ENCODE data around the gene STX2.

Gene STX2

DNA sequence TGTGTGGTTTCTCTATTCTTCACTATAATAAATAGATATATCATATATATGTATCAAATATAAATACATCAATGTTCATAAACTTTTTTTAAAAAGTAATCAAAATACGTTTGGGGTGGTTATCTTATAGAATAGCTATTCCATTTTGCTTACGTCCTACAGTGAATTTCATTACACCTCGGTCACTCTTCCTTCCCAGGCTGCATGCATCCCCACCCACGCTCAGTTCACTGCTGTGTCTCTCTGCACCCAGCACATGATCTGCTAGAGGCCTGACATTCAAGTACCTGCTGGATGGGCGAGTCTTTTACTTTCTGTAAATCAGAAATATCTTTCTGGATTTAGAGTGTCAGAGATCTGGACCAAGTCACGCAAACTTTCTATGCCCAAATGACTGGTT is 3.6 kb downstream of the STX2 start:
- TF ChIP-seq JUND (IDR thresholded peaks at IDR 0.05; ENCODE audit: low read depth) = no peak
- no peak for DNase-seq (ENCODE audit: low read depth in 1 of 2, low spot score in 1 of 2)
- in situ Hi-C loops (cut with HindIII; ENCODE audit: low pct_unique_long_range_greater_than_20kb, low sequenced_read_pairs) = no loop called here

DNA sequence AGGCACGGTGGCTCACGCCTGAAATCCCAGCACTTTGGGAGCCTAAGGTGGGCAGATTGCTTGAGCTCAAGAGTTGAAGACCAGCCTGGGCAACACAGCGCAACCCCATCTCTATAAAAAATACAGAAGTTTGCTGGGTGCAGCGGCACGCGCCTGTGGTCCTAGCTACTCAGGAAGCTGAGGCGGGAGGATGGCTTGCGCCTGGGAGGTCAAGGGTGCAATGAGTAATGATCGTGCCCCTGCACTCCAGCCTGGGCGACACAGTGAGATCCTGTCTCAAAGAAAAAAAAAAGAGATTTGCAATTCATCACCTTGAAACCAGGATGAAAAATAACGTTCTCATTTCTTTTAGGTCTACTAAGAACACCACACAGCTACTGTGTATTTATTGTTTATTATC is 4.0 kb downstream of the STX2 start:
- TF ChIP-seq JUND (IDR thresholded peaks at IDR 0.05; ENCODE audit: low read depth) = no peak
- in situ Hi-C loops (cut with HindIII; ENCODE audit: low pct_unique_long_range_greater_than_20kb, low sequenced_read_pairs) = no loop called here
- no peak for DNase-seq (ENCODE audit: low read depth in 1 of 2, low spot score in 1 of 2)

DNA sequence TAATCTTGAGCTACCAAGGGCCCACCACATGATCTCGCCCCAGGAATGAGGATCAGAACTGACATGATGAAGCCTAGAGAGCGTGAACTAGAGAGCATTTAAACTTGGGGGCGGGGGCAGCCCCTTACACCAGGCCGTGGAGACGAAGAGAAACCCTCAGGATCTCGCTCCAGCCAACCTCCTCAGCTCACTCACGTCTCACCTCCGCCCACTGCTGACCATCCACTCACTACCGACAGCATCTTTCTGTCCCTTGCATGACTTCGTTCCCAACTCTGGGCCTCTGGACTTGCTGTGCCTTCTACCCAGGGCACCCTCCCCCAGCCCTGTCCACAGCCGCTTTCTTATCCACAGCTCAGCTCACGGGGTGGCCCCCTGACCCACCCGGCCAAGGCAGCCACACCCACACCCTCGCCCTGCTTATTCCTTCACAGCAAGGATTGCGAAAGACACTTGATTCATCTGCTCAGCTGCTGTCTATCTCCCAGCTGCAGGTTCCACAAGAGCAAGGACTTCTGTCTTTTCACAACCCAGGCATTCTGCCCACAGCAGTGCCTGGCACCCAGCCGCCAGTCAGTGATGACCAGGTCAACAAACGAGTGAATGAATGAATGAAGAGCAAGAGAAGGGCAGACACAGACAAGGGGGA is 6.4 kb downstream of the STX2 start:
- no peak for DNase-seq (ENCODE audit: low read depth in 1 of 2, low spot score in 1 of 2)
- TF ChIP-seq JUND (IDR thresholded peaks at IDR 0.05; ENCODE audit: low read depth) = no peak
- in situ Hi-C loops (cut with HindIII; ENCODE audit: low pct_unique_long_range_greater_than_20kb, low sequenced_read_pairs) = no loop called here

DNA sequence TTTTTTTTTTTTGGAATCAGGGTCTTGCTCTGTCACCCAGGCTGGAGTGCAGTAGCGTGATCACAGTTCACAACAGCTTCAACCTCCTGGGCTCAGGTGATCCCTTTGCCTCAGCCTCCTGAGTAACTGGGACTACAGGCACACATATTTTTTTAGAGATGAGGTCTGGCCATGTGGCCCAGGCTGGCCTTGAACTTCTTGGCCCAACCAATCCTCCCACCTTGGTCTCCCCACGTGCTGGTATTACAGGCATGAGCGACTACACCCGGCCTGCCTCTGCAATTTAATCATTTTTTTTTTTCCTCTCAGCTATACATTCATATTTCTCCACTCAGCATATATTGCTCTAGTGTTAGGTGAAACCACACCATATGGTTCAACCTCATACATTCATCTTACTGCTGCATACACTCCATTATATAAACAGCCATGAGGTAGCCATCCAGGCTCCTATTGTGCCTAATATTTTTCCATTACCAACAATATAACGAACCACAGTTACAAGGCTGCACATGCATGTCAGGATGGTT is 7.1 kb downstream of the STX2 start:
- in situ Hi-C loops (cut with HindIII; ENCODE audit: low pct_unique_long_range_greater_than_20kb, low sequenced_read_pairs) = no loop called here
- TF ChIP-seq JUND (IDR thresholded peaks at IDR 0.05; ENCODE audit: low read depth) = no peak

DNA sequence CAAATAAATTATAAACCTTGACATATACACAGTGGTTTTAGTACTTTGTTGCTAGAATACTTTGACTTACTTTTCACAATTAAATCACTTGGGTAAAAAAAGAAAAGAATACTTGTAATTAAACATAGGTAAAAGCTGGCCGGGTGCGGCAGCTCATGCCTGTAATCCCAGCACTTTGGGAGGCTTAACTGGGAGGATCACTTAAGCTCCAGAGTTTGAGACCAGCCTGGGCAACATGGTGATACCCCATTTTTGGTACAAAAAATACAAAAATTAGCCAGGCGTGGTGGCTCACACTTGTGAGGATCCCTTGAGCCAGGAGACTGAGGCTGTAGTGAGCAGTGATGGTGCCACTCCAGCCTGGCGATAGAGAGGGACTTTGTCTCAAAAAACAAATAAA is 7.8 kb downstream of the STX2 start:
- TF ChIP-seq JUND (IDR thresholded peaks at IDR 0.05; ENCODE audit: low read depth) = no peak
- no peak for DNase-seq (ENCODE audit: low read depth in 1 of 2, low spot score in 1 of 2)
- in situ Hi-C loops (cut with HindIII; ENCODE audit: low pct_unique_long_range_greater_than_20kb, low sequenced_read_pairs) = no loop called here

More for the DNA sequence above, 7.1 kb downstream of the STX2 start:
- no peak for DNase-seq (ENCODE audit: low read depth in 1 of 2, low spot score in 1 of 2)

DNA sequence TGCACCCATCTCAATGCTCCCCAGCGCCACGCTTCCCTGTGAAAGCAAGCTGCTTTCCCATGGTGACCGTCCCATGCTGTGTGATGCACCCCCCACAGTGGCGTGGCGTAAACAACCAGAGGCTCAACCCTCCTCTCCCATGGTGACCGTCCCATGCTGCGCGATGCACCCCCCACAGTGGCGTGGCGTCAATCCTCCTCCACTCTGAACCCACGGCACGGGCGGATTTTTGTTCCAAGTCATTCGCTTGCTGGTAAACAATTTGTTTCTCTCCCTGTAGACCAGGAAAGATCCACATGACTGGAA is 8.9 kb downstream of the STX2 start:
- in situ Hi-C loops (cut with HindIII; ENCODE audit: low pct_unique_long_range_greater_than_20kb, low sequenced_read_pairs) = no loop called here

DNA sequence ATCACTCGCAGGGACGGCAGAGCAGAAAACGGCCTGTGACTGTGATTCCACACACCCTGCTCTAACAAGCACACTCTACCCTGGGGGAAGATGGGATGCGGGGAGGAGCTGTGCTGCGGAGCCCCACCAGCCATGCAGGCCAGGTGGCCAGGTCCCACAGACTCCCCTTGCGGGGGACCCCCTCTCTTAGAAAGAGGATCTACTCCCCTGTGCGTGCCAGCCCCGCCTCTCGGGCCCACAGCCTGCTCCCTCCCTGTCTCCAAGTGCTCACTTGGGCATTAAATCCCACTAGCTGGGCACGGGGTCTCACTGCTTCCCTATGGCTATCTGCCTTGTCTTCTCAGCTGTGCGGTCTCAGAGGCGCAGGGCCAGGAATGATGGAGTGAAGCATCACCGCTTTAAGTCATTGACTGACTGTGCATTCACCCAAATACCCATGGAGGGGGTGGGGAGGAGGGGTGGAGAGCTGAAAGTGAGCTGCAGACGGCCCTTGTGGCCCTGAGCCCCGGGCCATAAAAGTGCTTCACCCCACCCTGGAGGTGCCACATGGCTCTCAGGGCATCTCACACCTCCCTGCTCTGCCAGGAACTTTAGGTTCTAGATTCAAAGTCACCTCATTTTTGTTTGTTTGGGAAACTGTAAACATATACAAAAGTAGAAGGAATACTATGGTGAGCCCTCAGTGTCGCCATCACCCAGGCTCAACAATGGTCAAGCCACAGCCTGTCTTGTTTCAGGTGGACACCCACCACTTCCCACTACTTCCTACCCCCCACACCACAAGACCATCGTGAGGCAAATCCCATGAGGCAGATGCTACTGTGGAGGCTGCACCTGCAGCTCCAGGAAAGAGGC is 9.4 kb downstream of the STX2 start:
- in situ Hi-C loops (cut with HindIII; ENCODE audit: low pct_unique_long_range_greater_than_20kb, low sequenced_read_pairs) = no loop called here
- TF ChIP-seq JUND (IDR thresholded peaks at IDR 0.05; ENCODE audit: low read depth) = no peak
- no peak for DNase-seq (ENCODE audit: low read depth in 1 of 2, low spot score in 1 of 2)

More for the DNA sequence above, 8.9 kb downstream of the STX2 start:
- TF ChIP-seq JUND (IDR thresholded peaks at IDR 0.05; ENCODE audit: low read depth) = no peak
- no peak for DNase-seq (ENCODE audit: low read depth in 1 of 2, low spot score in 1 of 2)

DNA sequence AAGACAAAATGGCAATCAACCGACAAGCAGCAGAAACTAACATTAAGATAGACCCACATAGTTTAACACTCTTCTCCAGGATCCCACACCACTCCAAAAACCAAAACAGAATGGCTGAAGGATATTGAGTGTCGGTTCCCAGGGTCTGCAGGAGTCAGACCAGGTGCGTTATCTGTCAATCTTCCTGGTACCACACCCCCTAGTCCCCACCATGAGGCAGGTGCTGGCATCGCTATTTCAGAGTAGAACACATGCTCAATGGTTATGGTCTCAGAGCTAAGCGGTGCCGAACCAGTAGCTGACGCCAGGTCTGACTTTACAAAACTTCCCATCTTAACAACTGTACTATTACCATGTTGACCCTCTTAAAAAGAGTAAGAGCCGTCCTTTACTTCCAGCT is 10.2 kb downstream of the STX2 start:
- no peak for DNase-seq (ENCODE audit: low read depth in 1 of 2, low spot score in 1 of 2)
- in situ Hi-C loops (cut with HindIII; ENCODE audit: low pct_unique_long_range_greater_than_20kb, low sequenced_read_pairs) = no loop called here
- no peak for TF ChIP-seq JUND (IDR thresholded peaks at IDR 0.05; ENCODE audit: low read depth)

DNA sequence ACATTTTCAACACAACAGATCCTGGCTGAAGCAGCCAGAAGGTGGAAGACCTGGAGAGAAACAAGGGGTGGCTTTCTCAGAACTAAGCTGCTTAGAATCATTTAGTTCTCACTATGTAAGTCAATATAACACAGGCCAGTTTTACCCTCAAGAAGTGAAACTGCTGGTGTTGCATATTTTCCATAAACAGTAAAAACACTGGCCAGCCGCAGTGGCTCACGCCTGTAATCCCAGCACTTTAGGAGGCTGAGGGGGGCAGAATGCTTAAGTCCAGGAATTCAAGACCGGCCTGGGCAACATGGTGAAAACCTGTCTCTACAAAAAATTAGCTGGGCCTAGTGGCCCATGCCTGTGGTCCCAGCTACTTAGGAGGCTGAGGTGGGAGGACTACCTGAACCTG is 11.6 kb downstream of the STX2 start:
- no peak for TF ChIP-seq JUND (IDR thresholded peaks at IDR 0.05; ENCODE audit: low read depth)
- in situ Hi-C loops (cut with HindIII; ENCODE audit: low pct_unique_long_range_greater_than_20kb, low sequenced_read_pairs) = no loop called here
- DNase-seq (ENCODE audit: low read depth in 1 of 2, low spot score in 1 of 2) = no peak

DNA sequence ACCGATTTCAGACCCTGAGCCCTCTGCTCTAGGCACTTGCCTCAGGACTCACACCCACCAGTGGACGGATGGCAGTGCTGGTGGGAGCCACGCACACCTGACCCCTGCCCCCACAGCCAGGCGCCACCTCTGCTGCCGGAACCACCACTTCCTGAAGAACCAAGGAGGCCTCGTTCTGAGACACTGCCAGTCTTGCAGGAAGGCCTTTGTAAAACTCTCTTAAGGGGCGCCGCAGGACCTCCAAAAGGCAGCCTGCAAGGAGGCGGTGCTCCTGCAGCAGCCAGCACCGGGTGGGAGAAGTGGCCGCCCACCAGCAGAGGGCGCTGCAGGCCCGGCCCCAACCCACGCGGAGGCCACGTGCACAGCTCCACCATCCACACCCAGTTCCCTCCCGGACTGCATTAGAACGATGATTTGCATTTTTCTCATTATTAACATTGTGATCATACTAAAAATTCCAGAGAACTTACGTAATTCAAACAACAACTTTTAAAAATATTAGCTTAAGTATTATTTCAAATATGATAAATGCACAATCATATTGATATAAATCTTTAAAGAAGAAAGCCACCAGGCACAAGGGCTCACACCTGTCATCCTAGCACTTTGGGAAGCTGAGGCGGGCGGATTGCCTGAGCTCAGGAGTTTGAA is 12.8 kb downstream of the STX2 start:
- TF ChIP-seq JUND (IDR thresholded peaks at IDR 0.05; ENCODE audit: low read depth) = no peak
- peak; percentile 41 to 70 for DNase-seq (ENCODE audit: low read depth in 1 of 2, low spot score in 1 of 2)
- in situ Hi-C loops (cut with HindIII; ENCODE audit: low pct_unique_long_range_greater_than_20kb, low sequenced_read_pairs) = no loop called here

DNA sequence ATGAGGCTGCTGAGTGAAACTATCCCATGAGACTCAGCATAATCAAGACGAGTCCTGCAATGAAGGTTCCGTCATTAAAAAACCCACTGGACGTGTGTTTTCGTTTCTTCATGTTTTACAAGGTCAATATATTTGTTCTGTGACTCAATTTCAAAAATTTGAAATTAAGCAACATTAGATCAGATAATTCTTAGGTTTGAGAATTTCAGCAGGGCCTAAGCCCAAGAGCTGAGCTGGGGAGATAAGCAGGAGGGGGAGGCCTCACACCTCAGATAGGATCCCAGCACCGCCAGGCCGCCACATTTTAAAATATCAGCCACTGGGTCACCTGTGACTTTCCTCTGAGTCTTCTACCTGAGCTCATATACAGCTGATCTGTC is 13.3 kb downstream of the STX2 start:
- DNase-seq (ENCODE audit: low read depth in 1 of 2, low spot score in 1 of 2) = no peak
- in situ Hi-C loops (cut with HindIII; ENCODE audit: low pct_unique_long_range_greater_than_20kb, low sequenced_read_pairs) = no loop called here
- no peak for TF ChIP-seq JUND (IDR thresholded peaks at IDR 0.05; ENCODE audit: low read depth)

DNA sequence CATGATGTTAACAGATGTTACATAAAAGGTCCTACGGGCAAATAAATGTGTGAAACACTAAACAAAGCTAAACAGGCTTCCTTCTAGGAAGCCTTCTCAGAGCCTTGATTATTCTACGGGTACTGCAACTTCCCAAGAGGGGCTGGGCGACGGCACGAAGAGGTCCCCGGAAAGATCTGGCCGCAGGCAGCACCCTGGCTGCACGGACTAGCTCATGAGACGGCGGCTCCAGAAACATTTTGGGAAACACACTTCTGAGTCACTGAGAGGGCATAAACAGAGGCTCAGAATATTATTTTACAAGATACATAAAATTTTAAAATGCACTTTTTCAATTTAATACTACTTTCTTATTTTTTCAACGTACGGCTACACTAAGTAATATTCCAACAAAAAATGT is 19.4 kb downstream of the STX2 start:
- TF ChIP-seq JUND (IDR thresholded peaks at IDR 0.05; ENCODE audit: low read depth) = no peak
- no peak for DNase-seq (ENCODE audit: low read depth in 1 of 2, low spot score in 1 of 2)
- in situ Hi-C loops (cut with HindIII; ENCODE audit: low pct_unique_long_range_greater_than_20kb, low sequenced_read_pairs) = no loop called here
